Measurements from ENCODE around the gene AMY2A. TPM values are rescaled to one million over a fixed set of nuclear protein-coding genes. Genes with fewer than 3 reads are reported as not detected.
"Not testable (repeated sequence)": the region's sequence is repeated elsewhere in the genome, so short reads cannot be mapped to it uniquely, and the experiment has no call there.

AMY2A gene
- total and polyA plus RNA-seq, 2 donors (not counting 1 experiment from before 2014, with no cell fraction given): not detected

DNA sequence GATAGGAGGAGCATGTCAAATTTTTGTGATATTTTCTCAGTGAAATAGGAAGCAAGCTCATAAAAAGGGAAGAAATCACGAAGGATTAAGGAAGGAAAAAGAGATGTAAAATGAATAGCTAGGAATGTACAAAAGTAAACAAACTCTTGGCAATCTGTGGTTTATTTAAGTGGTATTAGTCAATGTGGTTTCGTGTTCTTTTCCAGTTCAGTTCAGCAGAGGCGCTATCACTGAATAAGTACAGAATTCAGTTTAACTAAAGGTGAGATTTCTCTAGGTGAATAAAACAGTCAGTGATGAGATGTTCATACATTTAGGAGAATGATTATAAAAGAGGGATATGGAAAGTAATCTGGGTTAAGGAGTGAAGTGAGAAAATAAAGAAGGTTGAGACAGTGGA, 26.7 kb downstream of the AMY2A start:
- H3K27ac Mint-ChIP-seq; H3K4me1 ChIP-seq (ENCODE audit: control insufficient read depth in 2 of 2, insufficient read depth in 2 of 2, low read length in 2 of 2); H3K4me3 ChIP-seq (ENCODE audit: control extremely low read depth in 1 of 5, extremely low read depth in 1 of 5, insufficient read depth in 1 of 5, low read depth in 2 of 5, low read length in 4 of 5); DNase-seq; H4K20me1 ChIP-seq (ENCODE audit: control insufficient read depth, insufficient read depth, low read length, poor library complexity, severe bottlenecking); H3K4me2 ChIP-seq (replicated peaks; ENCODE audit: low read depth, low read length, poor library complexity, severe bottlenecking); H3K27me3 ChIP-seq (replicated peaks in 1 of 4; ENCODE audit: control extremely low read depth in 1 of 4, control insufficient read depth in 3 of 4, insufficient read depth in 4 of 4, low read length in 3 of 4); H3K9ac ChIP-seq (ENCODE audit: low read length); intact Hi-C loops (cut with micrococcal nuclease); H3K4me3 Mint-ChIP-seq; H3K9me3 Mint-ChIP-seq (ENCODE audit: insufficient read depth); ATAC-seq (ENCODE audit: low read depth); POLR2A ChIA-PET; H3K27ac ChIP-seq (ENCODE audit: low read length in 2 of 2); CTCF ChIA-PET; H3K79me2 ChIP-seq (ENCODE audit: control insufficient read depth, insufficient read depth, low read length); H3K4me1 Mint-ChIP-seq; H3K9me3 ChIP-seq (ENCODE audit: control extremely low read depth in 1 of 3, control insufficient read depth in 2 of 3, insufficient read depth in 1 of 3, low read length in 2 of 3); H2AFZ ChIP-seq (ENCODE audit: insufficient read depth, low read depth, low read length, poor library complexity, severe bottlenecking); H3K27me3 Mint-ChIP-seq; H3K36me3 ChIP-seq (replicated peaks in 1 of 2; ENCODE audit: control extremely low read depth in 1 of 2, control insufficient read depth in 1 of 2, extremely low read depth in 1 of 2, insufficient read depth in 2 of 2, low read length in 1 of 2): not testable (repeated sequence)
- no CpG with 5 or more reads among the region's 3 CpGs for WGBS (ENCODE audit: insufficient coverage)

DNA sequence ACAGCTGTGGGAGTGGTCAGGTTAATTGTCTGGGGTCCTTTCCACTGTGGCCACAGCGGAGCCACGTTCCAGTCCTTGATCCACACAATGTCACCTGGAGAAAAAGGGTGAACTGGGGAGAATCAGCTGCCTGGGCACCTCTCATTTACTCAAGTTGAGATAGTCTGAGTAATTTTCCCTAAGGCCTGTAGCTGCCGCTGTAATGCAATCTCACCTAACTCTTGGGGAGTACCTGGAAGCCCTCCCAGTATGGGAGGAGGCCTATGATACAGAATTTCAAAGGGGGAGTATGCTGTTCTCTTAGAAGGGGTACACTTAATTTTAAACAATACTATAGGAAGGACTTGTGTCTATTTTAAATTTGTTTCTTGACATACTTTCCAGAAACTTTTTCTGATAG, 33.1 kb downstream of the AMY2A start:
- H3K4me1 ChIP-seq (ENCODE audit: control insufficient read depth in 2 of 2, insufficient read depth in 2 of 2, low read length in 2 of 2); H3K27me3 ChIP-seq (replicated peaks in 1 of 4; ENCODE audit: control extremely low read depth in 1 of 4, control insufficient read depth in 3 of 4, insufficient read depth in 4 of 4, low read length in 3 of 4); H3K4me1 Mint-ChIP-seq; H3K9ac ChIP-seq (ENCODE audit: low read length); H3K4me2 ChIP-seq (replicated peaks; ENCODE audit: low read depth, low read length, poor library complexity, severe bottlenecking); H3K9me3 Mint-ChIP-seq (ENCODE audit: insufficient read depth); H4K20me1 ChIP-seq (ENCODE audit: control insufficient read depth, insufficient read depth, low read length, poor library complexity, severe bottlenecking); H3K36me3 ChIP-seq (replicated peaks in 1 of 2; ENCODE audit: control extremely low read depth in 1 of 2, control insufficient read depth in 1 of 2, extremely low read depth in 1 of 2, insufficient read depth in 2 of 2, low read length in 1 of 2); H3K27me3 Mint-ChIP-seq; H3K79me2 ChIP-seq (ENCODE audit: control insufficient read depth, insufficient read depth, low read length); CTCF ChIA-PET; POLR2A ChIA-PET; intact Hi-C loops (cut with micrococcal nuclease); ATAC-seq (ENCODE audit: low read depth); H2AFZ ChIP-seq (ENCODE audit: insufficient read depth, low read depth, low read length, poor library complexity, severe bottlenecking); H3K9me3 ChIP-seq (ENCODE audit: control extremely low read depth in 1 of 3, control insufficient read depth in 2 of 3, insufficient read depth in 1 of 3, low read length in 2 of 3); H3K4me3 Mint-ChIP-seq; DNase-seq; H3K4me3 ChIP-seq (ENCODE audit: control extremely low read depth in 1 of 5, extremely low read depth in 1 of 5, insufficient read depth in 1 of 5, low read depth in 2 of 5, low read length in 4 of 5); H3K27ac ChIP-seq (ENCODE audit: low read length in 2 of 2); H3K27ac Mint-ChIP-seq: not testable (repeated sequence)
- no CpG with 5 or more reads among the region's 3 CpGs for WGBS (ENCODE audit: insufficient coverage)

DNA sequence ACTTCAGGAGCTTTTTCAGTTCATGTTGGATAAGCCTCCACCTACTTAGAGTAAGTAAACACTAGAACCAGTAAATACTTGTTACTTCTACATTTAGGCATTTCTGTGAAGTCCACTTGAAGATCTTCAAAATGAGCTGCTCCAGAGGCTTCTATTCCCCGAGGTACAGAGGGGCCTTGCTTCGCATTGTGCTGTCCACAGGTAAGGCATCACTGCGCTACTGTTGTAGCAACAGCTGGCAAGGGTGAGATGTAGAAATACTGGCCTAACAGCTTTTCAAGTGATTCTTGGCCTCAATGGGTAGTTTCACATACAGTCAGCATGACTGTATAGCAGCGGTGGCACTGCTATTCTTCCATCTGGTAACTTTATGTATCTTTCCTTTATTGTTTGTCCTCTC, 33.7 kb downstream of the AMY2A start:
- CTCF ChIA-PET: not testable (repeated sequence)

DNA sequence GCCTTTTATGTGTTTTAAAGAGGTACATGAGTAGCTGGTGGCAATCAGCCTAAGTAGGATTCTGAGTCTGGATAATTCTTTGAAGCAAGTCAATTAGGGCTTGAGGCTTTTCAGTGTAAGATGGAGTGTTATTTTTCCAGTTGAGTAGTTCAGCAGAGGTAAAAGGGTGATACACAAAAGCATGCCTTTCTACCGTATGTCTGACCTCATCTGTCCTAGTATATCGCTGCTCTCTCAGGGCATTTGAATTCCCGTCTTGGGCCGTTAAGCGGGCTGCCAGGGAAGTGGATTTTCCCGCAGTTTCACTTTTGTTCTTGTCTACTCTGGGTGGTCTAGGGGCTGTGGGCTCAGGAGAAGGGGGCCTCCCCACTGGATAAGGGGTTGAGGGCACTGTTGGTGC, 36.9 kb downstream of the AMY2A start:
- H3K4me3 ChIP-seq (ENCODE audit: control extremely low read depth in 1 of 5, extremely low read depth in 1 of 5, insufficient read depth in 1 of 5, low read depth in 2 of 5, low read length in 4 of 5); POLR2A ChIA-PET; H3K9me3 Mint-ChIP-seq (ENCODE audit: insufficient read depth); H2AFZ ChIP-seq (ENCODE audit: insufficient read depth, low read depth, low read length, poor library complexity, severe bottlenecking); H3K79me2 ChIP-seq (ENCODE audit: control insufficient read depth, insufficient read depth, low read length); H3K9ac ChIP-seq (ENCODE audit: low read length); H3K27me3 Mint-ChIP-seq; DNase-seq; H3K4me1 ChIP-seq (ENCODE audit: control insufficient read depth in 2 of 2, insufficient read depth in 2 of 2, low read length in 2 of 2); intact Hi-C loops (cut with micrococcal nuclease); CTCF ChIA-PET; H3K36me3 ChIP-seq (replicated peaks in 1 of 2; ENCODE audit: control extremely low read depth in 1 of 2, control insufficient read depth in 1 of 2, extremely low read depth in 1 of 2, insufficient read depth in 2 of 2, low read length in 1 of 2); H3K9me3 ChIP-seq (ENCODE audit: control extremely low read depth in 1 of 3, control insufficient read depth in 2 of 3, insufficient read depth in 1 of 3, low read length in 2 of 3); H3K27ac ChIP-seq (ENCODE audit: low read length in 2 of 2); H3K4me3 Mint-ChIP-seq; H3K4me2 ChIP-seq (replicated peaks; ENCODE audit: low read depth, low read length, poor library complexity, severe bottlenecking); H3K27ac Mint-ChIP-seq; H3K27me3 ChIP-seq (replicated peaks in 1 of 4; ENCODE audit: control extremely low read depth in 1 of 4, control insufficient read depth in 3 of 4, insufficient read depth in 4 of 4, low read length in 3 of 4); H3K4me1 Mint-ChIP-seq; ATAC-seq (ENCODE audit: low read depth); H4K20me1 ChIP-seq (ENCODE audit: control insufficient read depth, insufficient read depth, low read length, poor library complexity, severe bottlenecking): not testable (repeated sequence)
- no CpG with 5 or more reads among the region's 6 CpGs for WGBS (ENCODE audit: insufficient coverage)

More for the DNA sequence above, 33.7 kb downstream of the AMY2A start:
- intact Hi-C loops (cut with micrococcal nuclease); H3K9me3 Mint-ChIP-seq (ENCODE audit: insufficient read depth); H4K20me1 ChIP-seq (ENCODE audit: control insufficient read depth, insufficient read depth, low read length, poor library complexity, severe bottlenecking); H3K4me1 Mint-ChIP-seq; H3K4me3 ChIP-seq (ENCODE audit: control extremely low read depth in 1 of 5, extremely low read depth in 1 of 5, insufficient read depth in 1 of 5, low read depth in 2 of 5, low read length in 4 of 5); H3K79me2 ChIP-seq (ENCODE audit: control insufficient read depth, insufficient read depth, low read length); ATAC-seq (ENCODE audit: low read depth); H3K27ac ChIP-seq (ENCODE audit: low read length in 2 of 2); H3K27ac Mint-ChIP-seq; H3K4me3 Mint-ChIP-seq; H3K9me3 ChIP-seq (ENCODE audit: control extremely low read depth in 1 of 3, control insufficient read depth in 2 of 3, insufficient read depth in 1 of 3, low read length in 2 of 3); H3K27me3 ChIP-seq (replicated peaks in 1 of 4; ENCODE audit: control extremely low read depth in 1 of 4, control insufficient read depth in 3 of 4, insufficient read depth in 4 of 4, low read length in 3 of 4); H2AFZ ChIP-seq (ENCODE audit: insufficient read depth, low read depth, low read length, poor library complexity, severe bottlenecking); H3K36me3 ChIP-seq (replicated peaks in 1 of 2; ENCODE audit: control extremely low read depth in 1 of 2, control insufficient read depth in 1 of 2, extremely low read depth in 1 of 2, insufficient read depth in 2 of 2, low read length in 1 of 2); POLR2A ChIA-PET; DNase-seq; H3K4me1 ChIP-seq (ENCODE audit: control insufficient read depth in 2 of 2, insufficient read depth in 2 of 2, low read length in 2 of 2); H3K27me3 Mint-ChIP-seq; H3K4me2 ChIP-seq (replicated peaks; ENCODE audit: low read depth, low read length, poor library complexity, severe bottlenecking); H3K9ac ChIP-seq (ENCODE audit: low read length): not testable (repeated sequence)
- no CpG with 5 or more reads among the region's 4 CpGs for WGBS (ENCODE audit: insufficient coverage)
